CD14-positive monocyte (primary cell): ENCODE measurements around the gene GPR55. TPM values are rescaled to one million over a fixed set of nuclear protein-coding genes. Genes with fewer than 3 reads are reported as not detected.

Experiments
- DNase-seq, 3 donors: peaks; one replicate each; pipeline ENCODE4 v3.0.0-alpha.2; 2011 to 2022
- H2AFZ ChIP-seq: 2 replicates; pipeline ENCODE4 v1.6.0; 2012; ENCODE audit warnings: mild to moderate bottlenecking, low read depth, low read length, inconsistent platforms; ENCODE audit not compliant: insufficient read depth, poor library complexity, severe bottlenecking
- H3K27ac ChIP-seq, 2 donors: 1 replicate in 1 of 2; 2 replicates in 1 of 2; pipeline ENCODE4 v1.5.1; 2012 to 2013; ENCODE audit warnings: low read length in 2 of 2, control low read depth in 1 of 2, inconsistent platforms in 1 of 2, low read depth in 1 of 2, mild to moderate bottlenecking in 1 of 2
- H3K27me3 ChIP-seq, 2 donors: one replicate each; pipeline versions ENCODE4 v1.6.0 to v1.6.1; 2011 to 2013; ENCODE audit warnings: low read length in 2 of 2; ENCODE audit not compliant: control insufficient read depth in 2 of 2, insufficient read depth in 2 of 2
- H3K36me3 ChIP-seq, 2 donors: replicated peaks in 1 of 2; 1 replicate in 1 of 2; 2 replicates in 1 of 2; pipeline versions ENCODE4 v1.5.1 to v1.6.1; 2012 to 2013; ENCODE audit warnings: low read length in 2 of 2, control low read depth in 1 of 2, inconsistent platforms in 1 of 2, mild to moderate bottlenecking in 1 of 2; ENCODE audit not compliant: insufficient read depth in 2 of 2, control insufficient read depth in 1 of 2
- H3K4me1 ChIP-seq, 2 donors: 1 replicate in 1 of 2; 2 replicates in 1 of 2; pipeline versions ENCODE4 v1.5.1 to v1.6.1; 2012 to 2013; ENCODE audit warnings: low read length in 2 of 2, control low read depth in 1 of 2, inconsistent platforms in 1 of 2, mild to moderate bottlenecking in 1 of 2, moderate library complexity in 1 of 2; ENCODE audit not compliant: insufficient read depth in 2 of 2, control insufficient read depth in 1 of 2
- H3K4me2 ChIP-seq: replicated peaks from 2 replicates; pipeline ENCODE3; 2012; ENCODE audit warnings: low read length, moderate library complexity, mild to moderate bottlenecking; ENCODE audit not compliant: poor library complexity, severe bottlenecking; ENCODE audit errors: extremely low read depth
- H3K4me3 ChIP-seq, 3 experiments: fragments of 200-600 bp in 1 of 3; sonication (generic) in 1 of 3; replicated peaks in 1 of 3; 1 replicate in 2 of 3; 2 replicates in 1 of 3; pipeline ENCODE4 v1.5.1; 2011 to 2013; ENCODE audit warnings: low read length in 3 of 3, mild to moderate bottlenecking in 3 of 3, control low read depth in 2 of 3, low read depth in 2 of 3, inconsistent platforms in 1 of 3, moderate library complexity in 1 of 3
- H3K79me2 ChIP-seq: 2 replicates; pipeline ENCODE4 v1.6.0; 2012; ENCODE audit warnings: mild to moderate bottlenecking, control low read depth, inconsistent platforms, low read length, moderate library complexity; ENCODE audit not compliant: insufficient read depth
- H3K9ac ChIP-seq: 2 replicates; pipeline ENCODE4 v1.6.0; 2017; ENCODE audit warnings: low read length, mild to moderate bottlenecking; ENCODE audit not compliant: insufficient read depth, poor library complexity, severe bottlenecking
- H3K9me3 ChIP-seq, 2 donors: replicated peaks in 1 of 2; 1 replicate in 1 of 2; 2 replicates in 1 of 2; pipeline versions ENCODE4 v1.5.1 to v1.6.1; 2012 to 2013; ENCODE audit warnings: low read length in 2 of 2, control low read depth in 1 of 2; ENCODE audit not compliant: control insufficient read depth in 1 of 2, insufficient read depth in 1 of 2
- H4K20me1 ChIP-seq: 2 replicates; pipeline ENCODE4 v1.6.0; 2012; ENCODE audit warnings: mild to moderate bottlenecking, low read length, control low read depth, moderate library complexity; ENCODE audit not compliant: insufficient read depth
- H3K27ac Mint-ChIP-seq, 7 donors: one replicate each; pipeline ENCODE4 v1.8.0; 2020; ENCODE audit warnings: mild to moderate bottlenecking in 7 of 7, mixed read lengths in 7 of 7, moderate library complexity in 6 of 7, inconsistent platforms in 2 of 7
- H3K27me3 Mint-ChIP-seq, 3 donors: one replicate each; pipeline ENCODE4 v1.8.0; 2021 to 2022; ENCODE audit warnings: low read depth in 3 of 3, mild to moderate bottlenecking in 3 of 3, mixed read lengths in 3 of 3, moderate library complexity in 3 of 3, inconsistent platforms in 1 of 3
- H3K36me3 Mint-ChIP-seq, 2 donors: one replicate each; pipeline ENCODE4 v1.8.0; 2020; ENCODE audit warnings: mixed read lengths in 2 of 2, inconsistent platforms in 1 of 2, mild to moderate bottlenecking in 1 of 2
- H3K4me1 Mint-ChIP-seq: one replicate; pipeline ENCODE4 v1.8.0; 2020; ENCODE audit warnings: mild to moderate bottlenecking, mixed read lengths
- H3K4me3 Mint-ChIP-seq, 2 donors: one replicate each; pipeline ENCODE4 v1.8.0; 2020; ENCODE audit warnings: mild to moderate bottlenecking in 2 of 2, mixed read lengths in 2 of 2, moderate library complexity in 1 of 2
- H3K9me3 Mint-ChIP-seq, 7 donors: one replicate each; pipeline ENCODE4 v1.8.0; 2020 to 2022; ENCODE audit warnings: mixed read lengths in 7 of 7, mild to moderate bottlenecking in 6 of 7, moderate library complexity in 6 of 7, inconsistent platforms in 2 of 7
- WGBS: methylation state at CpG from one replicate; pipeline ENCODE4 v1.1.5; 2013; ENCODE audit warnings: missing lambda C conversion rate; ENCODE audit not compliant: insufficient coverage; 5-methylcytosine and 5-hydroxymethylcytosine counted together
- intact Hi-C, 2 donors: fragments of 100-400 bp; cut with micrococcal nuclease; formaldehyde crosslinking; loops; one replicate each; pipeline versions ENCODE4 v1.15.0 to v1.15.1; 2023
- polyA plus RNA-seq, 3 donors: library from polyadenylated mRNA; depleted of rRNA in 1 of 3; unstranded in 2 of 3; stranded (reverse) in 1 of 3; fragments of 300-500 nt in 2 of 3; fragments of >200 nt in 1 of 3; fragmentation: Illumina TruSeq in 2 of 3; gene quantifications; 1 replicate in 2 of 3; 2 replicates in 1 of 3; pipeline ENCODE4 v1.2.3, GENCODE V29; 2012 to 2021
- TF ChIP-seq, protein P1 (sequence below): fragments of 200-600 bp; IDR thresholded peaks from one replicate; pipeline ENCODE4 v1.8.0; 2022; ENCODE audit warnings: antibody characterized with exemption, mild to moderate bottlenecking

GPR55 gene
- polyA plus RNA-seq, 3 donors: 0.11 to 0.12 TPM; not detected in 1

DNA sequence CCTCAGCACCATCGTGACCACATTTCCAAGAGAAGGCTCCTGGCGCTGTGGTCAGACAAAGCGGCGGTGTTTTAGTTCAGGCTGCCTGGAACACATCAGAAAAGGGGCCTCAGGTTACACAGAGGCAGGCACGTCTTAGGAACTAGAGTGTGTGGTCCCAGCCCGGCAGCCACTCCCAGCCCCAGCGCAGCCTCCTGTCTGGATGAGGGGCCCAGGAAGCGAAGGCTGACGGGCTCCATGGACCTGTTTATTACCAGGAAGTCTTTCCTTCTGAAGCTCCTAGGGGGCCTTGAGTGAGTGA, 10.0 kb upstream of the GPR55 start:
- H3K36me3 ChIP-seq: no peaks in the 10 kb centered on the region
- H3K9me3 ChIP-seq: peaks cover 30 to 37% of the 10 kb centered on the region in 2 donors
- Mint-ChIP-seq H3K4me3 (no peak overlapping the region), H3K27me3 (peaks cover 0 to 5% (median 0%) of the 10 kb centered on the region in 3 donors), H3K9me3 (peaks cover 13 to 44% (median 33%) of the 10 kb centered on the region in 7 donors), H3K36me3 (no peaks in the 10 kb centered on the region), H3K27ac (no peak overlapping the region), H3K4me1 (peaks cover 31% of the 10 kb centered on the region)
- H3K27ac ChIP-seq: no peak overlapping the region
- H3K27me3 ChIP-seq: no peaks in the 10 kb centered on the region
- 96% methylated on average over 9 of the region's 9 CpGs for WGBS
- no peak for DNase-seq
- TF ChIP-seq, protein P1, sequence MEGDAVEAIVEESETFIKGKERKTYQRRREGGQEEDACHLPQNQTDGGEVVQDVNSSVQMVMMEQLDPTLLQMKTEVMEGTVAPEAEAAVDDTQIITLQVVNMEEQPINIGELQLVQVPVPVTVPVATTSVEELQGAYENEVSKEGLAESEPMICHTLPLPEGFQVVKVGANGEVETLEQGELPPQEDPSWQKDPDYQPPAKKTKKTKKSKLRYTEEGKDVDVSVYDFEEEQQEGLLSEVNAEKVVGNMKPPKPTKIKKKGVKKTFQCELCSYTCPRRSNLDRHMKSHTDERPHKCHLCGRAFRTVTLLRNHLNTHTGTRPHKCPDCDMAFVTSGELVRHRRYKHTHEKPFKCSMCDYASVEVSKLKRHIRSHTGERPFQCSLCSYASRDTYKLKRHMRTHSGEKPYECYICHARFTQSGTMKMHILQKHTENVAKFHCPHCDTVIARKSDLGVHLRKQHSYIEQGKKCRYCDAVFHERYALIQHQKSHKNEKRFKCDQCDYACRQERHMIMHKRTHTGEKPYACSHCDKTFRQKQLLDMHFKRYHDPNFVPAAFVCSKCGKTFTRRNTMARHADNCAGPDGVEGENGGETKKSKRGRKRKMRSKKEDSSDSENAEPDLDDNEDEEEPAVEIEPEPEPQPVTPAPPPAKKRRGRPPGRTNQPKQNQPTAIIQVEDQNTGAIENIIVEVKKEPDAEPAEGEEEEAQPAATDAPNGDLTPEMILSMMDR: no peak
- no peak overlapping the region for H3K4me2 ChIP-seq
- H4K20me1 ChIP-seq: no peaks in the 10 kb centered on the region
- intact Hi-C loops: no loop called here
- H2AFZ ChIP-seq: no peak overlapping the region
- H3K79me2 ChIP-seq: no peaks in the 10 kb centered on the region
- H3K4me3 ChIP-seq: no peak overlapping the region
- peaks cover 22 to 23% of the 10 kb centered on the region in 2 donors for H3K4me1 ChIP-seq
- no peak overlapping the region for H3K9ac ChIP-seq

DNA sequence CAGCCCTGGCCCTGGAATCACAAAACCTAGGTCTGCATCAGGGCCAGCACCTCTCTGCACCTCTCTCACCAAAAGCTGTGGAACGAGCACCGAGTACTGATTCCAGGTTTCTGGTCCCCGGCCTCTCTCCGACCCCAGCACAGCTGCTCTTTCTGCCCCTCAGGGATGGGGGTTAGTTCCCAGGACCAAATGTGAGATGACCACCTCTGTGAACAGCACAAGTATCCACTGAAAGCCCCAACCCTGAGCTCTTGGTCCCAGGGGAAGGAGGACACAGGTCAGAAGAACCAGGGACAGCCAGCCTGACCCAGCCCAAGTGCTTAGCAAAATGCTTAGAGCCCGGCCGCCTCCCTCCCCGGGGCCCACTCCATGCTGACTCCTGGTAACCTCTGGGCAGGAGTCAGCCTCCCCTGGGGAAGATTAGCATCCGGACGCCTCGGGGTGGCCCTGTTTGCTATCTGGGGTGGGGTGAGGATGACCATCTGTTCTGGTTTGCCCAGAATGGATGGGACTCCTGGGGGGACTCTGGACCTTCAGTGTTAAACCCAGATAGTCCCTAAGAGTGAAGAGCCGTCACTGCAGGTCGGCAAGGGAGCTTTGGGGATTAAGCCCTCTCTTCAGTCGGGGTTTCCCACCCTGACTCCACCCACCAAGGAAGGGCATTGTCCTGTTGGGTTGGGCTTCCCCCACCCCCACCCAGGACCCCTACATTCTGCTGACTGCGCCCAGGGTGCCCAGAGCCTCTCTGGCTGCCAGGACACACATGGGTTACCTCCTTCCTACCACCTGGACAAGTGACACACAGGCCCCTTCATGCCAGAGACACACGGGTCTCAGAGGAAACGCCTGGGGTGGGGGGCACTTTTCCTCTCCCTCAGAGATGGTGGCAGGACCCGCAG, 9.4 kb upstream of the GPR55 start:
- intact Hi-C loops: no loop called here
- no peaks in the 10 kb centered on the region for H3K36me3 ChIP-seq
- peaks cover 0 to 5% (median 0%) of the 10 kb centered on the region in 3 donors for H3K27me3 Mint-ChIP-seq
- TF ChIP-seq, protein P1: no peak
- H3K4me2 ChIP-seq: no peak overlapping the region
- no peak for DNase-seq
- peaks cover 13 to 44% (median 33%) of the 10 kb centered on the region in 7 donors for H3K9me3 Mint-ChIP-seq
- H3K36me3 Mint-ChIP-seq: no peaks in the 10 kb centered on the region
- no peak overlapping the region for H2AFZ ChIP-seq
- H4K20me1 ChIP-seq: no peaks in the 10 kb centered on the region
- H3K79me2 ChIP-seq: no peaks in the 10 kb centered on the region
- no peak overlapping the region for H3K27ac ChIP-seq
- H3K4me1 ChIP-seq: peaks cover 22 to 23% of the 10 kb centered on the region in 2 donors
- H3K9ac ChIP-seq: no peak overlapping the region
- H3K27me3 ChIP-seq: no peaks in the 10 kb centered on the region
- peaks cover 30 to 37% of the 10 kb centered on the region in 2 donors for H3K9me3 ChIP-seq
- H3K27ac Mint-ChIP-seq: no peak overlapping the region
- H3K4me3 ChIP-seq: no peak overlapping the region
- no peak overlapping the region for H3K4me3 Mint-ChIP-seq
- 94% methylated on average over 12 of the region's 17 CpGs for WGBS
- H3K4me1 Mint-ChIP-seq: peaks cover 33% of the 10 kb centered on the region
